Esophagus squamous epithelium (tissue), 4 donors: ENCODE measurements around the gene SF3A2.

Source experiments
- CTCF ChIP-seq, 6 experiments: fragments of 450-650 bp in 4 of 6; fragments of 200-600 bp in 2 of 6; sonication (generic) in 2 of 6; IDR thresholded peaks; one replicate each; pipeline ENCODE4 v1.5.1; 2016 to 2019; ENCODE audit warnings: antibody characterized with exemption in 6 of 6, mild to moderate bottlenecking in 4 of 6, moderate library complexity in 4 of 6
- POLR2A ChIP-seq, 4 donors: fragments of 450-650 bp; IDR thresholded peaks; one replicate each; pipeline ENCODE4 v1.6.1; 2017; ENCODE audit warnings: antibody characterized with exemption in 4 of 4, mild to moderate bottlenecking in 4 of 4, moderate library complexity in 3 of 4

GRCh38 chr19:2254064-2254872 lies 17.6 kb downstream of the SF3A2 start:
- TF ChIP-seq POLR2A (IDR thresholded peaks at IDR 0.05): no peak
- peak in 1 of 6 experiments; percentile 6 for TF ChIP-seq CTCF (IDR thresholded peaks at IDR 0.05)
